Measurements from ENCODE around the gene PTPRR.

The PTPRR gene

DNA sequence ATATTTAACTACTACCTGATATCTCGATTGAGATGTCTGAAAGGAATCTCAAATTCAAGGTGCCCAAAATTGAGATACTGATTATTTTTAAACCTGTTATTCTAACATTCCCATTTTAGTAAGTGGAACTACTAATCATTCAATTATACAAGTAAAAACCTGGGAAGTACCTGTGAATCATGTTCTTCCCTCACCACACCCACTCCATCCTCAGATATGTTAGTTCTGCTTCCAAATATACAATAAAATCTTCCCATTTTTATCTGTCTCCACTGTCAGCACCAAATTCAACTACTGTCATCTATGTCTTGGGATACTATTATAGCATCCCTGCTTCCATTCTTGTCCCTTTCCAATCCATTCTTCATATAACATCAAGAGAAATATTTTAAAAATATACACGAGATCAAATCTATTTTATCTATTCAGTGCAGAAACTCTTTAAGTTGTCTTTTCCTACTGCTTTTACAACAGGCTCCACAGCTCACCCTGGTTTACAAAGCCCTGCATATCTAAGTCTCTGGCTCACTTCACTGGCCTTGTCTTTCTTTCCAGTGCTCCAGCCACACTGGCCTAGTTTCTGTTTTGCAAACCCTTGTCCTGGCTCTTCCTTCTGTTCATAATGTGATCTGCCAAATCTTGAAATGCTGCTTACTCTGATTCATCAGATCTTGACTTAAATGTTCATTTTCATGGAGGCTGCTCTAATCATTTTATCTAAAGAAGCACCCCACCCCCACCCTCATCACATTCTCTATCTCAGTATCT lies 122.3 kb downstream of the PTPRR start:
- no peak for DNase-seq (ENCODE audit: low read depth in 2 of 2, low spot score in 1 of 2)

DNA sequence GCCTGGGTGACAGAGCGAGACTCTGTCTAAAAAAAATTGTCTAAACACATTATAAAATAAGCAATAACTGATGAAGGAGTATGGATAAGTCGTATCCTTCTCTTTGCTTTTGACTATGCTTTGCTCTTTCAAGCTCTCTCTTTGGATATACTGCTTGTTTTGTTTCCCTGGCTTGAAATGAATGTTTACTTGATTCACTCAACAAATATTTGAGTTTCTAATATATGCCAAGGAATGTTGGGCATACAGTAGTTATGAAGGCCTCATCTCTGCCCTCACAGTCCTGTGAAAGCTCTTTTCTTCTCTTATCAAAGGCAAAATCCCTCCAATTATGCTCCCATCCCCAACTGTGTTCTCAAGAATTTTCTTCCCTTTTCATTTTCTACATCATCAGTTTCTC lies 123.5 kb downstream of the PTPRR start:
- DNase-seq (ENCODE audit: low read depth in 2 of 2, low spot score in 1 of 2), result no peak

GRCh38 chr12:70795608-70796007 lies 124.9 kb downstream of the PTPRR start:
- DNase-seq (ENCODE audit: low read depth in 2 of 2, low spot score in 1 of 2), result no peak

- no peak for DNase-seq (ENCODE audit: low read depth in 2 of 2, low spot score in 1 of 2)
Measured at GRCh38 chr12:70794131-70794530, 126.4 kb downstream of the PTPRR start.

GRCh38 chr12:70788774-70789173 lies 131.8 kb downstream of the PTPRR start:
- no peak for DNase-seq (ENCODE audit: low read depth in 2 of 2, low spot score in 1 of 2)

DNA sequence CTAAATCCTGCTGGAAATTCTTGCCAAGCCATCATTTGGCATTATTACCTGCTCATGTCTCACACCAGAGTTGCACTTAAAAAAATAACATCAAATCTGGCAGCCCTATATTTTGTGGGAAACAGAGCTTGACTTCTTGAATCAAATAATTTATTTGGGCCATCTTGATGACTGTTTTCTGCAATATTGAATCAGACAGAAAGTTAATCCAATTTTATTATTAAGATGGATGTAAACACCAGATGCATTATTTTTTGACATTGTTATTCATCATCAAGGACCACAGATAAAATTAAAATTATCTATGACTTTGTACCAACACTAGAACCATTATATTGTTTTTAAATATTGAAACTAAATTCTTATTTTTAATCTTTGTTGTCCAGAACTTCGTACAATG lies 132.9 kb downstream of the PTPRR start:
- DNase-seq (ENCODE audit: low read depth in 2 of 2, low spot score in 1 of 2), result no peak

DNA sequence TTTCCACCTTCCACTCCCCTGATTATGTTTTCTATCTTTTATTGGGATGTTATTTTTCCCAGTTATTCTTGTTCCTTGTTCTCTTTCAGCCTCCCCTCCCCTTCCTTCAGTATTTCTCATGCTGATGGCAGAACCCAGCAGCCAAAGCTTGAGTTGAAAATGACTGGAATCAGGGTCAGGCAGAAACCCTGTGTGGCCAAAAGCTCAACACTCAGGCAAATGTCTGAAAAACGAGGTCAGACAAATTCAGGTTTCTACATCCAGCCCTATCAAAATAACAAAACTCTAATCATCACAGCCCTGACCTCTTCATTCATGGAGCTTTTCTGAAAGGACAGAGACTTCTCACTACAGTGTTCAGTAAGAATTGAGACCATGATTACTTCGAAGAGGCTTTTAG lies 134.6 kb downstream of the PTPRR start:
- DNase-seq (ENCODE audit: low read depth in 2 of 2, low spot score in 1 of 2), result no peak

GRCh38 chr12:70784042-70784668 lies 136.4 kb downstream of the PTPRR start:
- DNase-seq (ENCODE audit: low read depth in 2 of 2, low spot score in 1 of 2), result no peak

DNA sequence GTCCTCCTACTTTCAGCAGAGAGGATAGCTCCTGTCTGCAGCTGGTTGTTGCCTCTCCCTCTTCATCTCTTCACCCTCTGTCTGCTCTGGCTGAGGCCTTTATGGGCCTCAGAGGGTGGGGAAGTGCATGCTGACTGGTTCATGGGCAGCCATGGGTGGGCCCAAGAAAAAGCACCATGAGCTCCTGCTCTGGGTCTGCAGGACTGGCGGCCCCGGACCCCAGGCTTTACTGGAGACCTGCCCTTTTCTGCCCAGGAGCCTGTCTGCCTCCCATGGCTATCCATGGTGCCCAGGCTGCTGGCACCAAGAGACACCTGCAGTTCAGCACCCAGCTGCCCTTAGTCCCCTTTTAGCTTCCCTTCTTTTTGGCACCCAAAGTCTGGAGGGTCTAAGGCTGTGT lies 137.1 kb downstream of the PTPRR start:
- DNase-seq (ENCODE audit: low read depth in 2 of 2, low spot score in 1 of 2), result no peak

DNA sequence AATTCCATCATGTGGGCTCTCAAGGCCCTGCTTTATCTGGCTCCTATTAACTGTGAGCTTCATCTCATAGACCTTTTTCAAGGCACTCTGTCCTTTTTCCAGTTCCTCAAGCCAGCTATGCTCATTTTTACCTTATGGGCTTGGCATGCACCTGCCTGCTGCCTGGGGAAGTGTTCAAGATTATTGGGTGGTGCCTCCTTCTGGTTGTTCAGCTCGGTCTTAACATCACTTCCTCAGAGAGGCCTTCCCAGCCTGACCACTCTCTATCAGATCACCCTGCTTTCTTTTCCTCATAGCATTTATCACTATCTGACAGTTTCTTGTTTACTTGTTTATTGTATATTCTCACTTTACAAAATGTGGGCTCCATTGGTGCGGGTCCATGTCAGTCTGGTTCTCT lies 141.3 kb downstream of the PTPRR start:
- DNase-seq (ENCODE audit: low read depth in 2 of 2, low spot score in 1 of 2), result no peak

DNA sequence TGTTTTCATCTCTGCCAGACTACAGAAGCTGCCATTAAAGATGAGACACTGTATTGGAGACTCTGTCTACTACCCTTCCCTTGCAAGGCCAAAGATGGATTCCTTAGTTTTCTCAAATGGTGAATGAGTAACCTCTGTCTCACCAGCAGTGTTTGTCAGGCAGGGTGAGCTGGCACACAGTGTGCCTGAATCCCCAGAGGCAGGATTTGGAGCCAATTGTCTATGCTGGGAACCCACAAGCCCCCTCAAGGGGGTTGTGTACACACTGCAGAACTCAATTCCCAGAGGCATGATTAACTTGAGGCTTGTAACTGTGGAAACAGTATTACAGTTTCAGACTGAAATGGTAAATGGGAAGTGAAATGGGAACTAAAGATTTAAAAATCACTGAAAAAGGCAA lies 146.5 kb downstream of the PTPRR start:
- DNase-seq (ENCODE audit: low read depth in 2 of 2, low spot score in 1 of 2), result no peak

GRCh38 chr12:70772836-70773235 lies 147.7 kb downstream of the PTPRR start:
- no peak for DNase-seq (ENCODE audit: low read depth in 2 of 2, low spot score in 1 of 2)

DNA sequence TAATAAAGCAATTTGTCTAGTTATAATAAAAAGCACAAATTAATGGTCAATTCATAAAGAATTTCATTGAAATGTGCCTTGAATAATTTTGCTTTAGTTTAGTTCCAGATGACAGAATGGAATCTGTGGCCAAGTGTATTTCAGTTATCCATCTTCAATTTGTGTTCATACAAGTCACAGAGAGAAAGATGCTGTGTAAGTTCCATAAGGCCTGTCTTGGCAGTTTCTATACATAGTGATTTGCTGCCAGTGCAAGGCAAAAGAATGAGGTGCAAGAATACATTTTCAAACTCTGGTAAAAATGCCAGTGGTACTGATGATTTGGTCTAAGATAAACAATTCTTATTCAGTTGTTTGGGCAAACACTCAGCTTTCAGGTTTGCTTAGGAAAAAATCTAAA lies 149.0 kb downstream of the PTPRR start:
- DNase-seq (ENCODE audit: low read depth in 2 of 2, low spot score in 1 of 2), result no peak

GRCh38 chr12:70763666-70764065 lies 156.9 kb downstream of the PTPRR start:
- no peak for DNase-seq (ENCODE audit: low read depth in 2 of 2, low spot score in 1 of 2)

DNA sequence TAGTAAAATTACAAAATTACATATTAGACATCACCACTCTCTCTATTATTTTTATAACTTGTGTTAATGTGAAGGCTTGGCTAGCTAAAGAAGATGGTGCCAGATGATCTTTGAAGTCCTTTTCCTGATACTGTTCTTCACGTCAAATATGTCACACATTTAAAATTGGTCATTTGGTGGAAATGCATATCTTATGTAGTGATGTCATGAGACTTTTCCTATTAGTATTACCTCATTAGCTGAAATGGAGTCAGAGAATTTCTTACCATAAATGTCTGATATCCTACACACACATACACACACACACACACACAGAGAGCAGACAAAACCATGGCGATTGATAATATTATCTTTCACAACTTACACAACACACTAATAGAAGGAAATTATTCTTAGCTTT lies 158.5 kb downstream of the PTPRR start:
- DNase-seq (ENCODE audit: low read depth in 2 of 2, low spot score in 1 of 2), result no peak

DNA sequence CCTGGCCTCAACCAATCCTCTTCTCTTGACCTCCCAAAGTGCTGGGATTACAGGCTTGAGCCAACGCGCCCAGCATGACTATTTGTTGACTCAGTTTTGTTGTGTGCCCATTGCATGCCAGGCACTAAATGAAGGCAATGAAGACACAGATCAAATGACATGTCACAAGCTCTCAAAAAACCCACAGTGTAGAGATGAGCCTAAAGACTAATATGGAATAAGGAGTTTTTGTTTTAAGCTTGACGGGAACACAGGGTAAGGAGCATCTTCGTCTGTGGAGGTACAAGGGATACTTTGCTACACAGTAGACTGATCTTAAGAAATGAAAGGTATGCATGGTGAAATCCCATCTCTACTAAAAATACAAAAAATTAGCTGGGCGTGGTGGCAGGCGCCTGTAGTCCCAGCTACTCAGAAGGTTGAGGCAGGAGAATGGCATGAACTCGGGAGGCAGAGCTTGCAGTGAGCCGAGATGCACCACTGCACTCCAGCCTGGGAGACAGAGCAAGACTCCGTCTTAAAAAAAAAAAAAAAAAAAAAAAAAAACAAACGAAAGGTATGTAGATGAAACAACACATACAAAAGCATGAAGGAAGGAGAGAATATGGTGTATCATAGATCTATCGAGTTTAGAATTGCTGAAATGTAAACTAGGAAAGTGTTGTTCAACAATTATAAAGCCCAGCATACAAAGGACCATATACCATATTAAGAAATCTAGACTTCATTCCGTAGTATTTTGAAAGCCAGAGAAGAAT lies 161.2 kb downstream of the PTPRR start:
- no peak for DNase-seq (ENCODE audit: low read depth in 2 of 2, low spot score in 1 of 2)

- DNase-seq (ENCODE audit: low read depth in 2 of 2, low spot score in 1 of 2), result no peak
Measured at GRCh38 chr12:70758494-70758845, 162.1 kb downstream of the PTPRR start.

- DNase-seq (ENCODE audit: low read depth in 2 of 2, low spot score in 1 of 2), result no peak
Measured at GRCh38 chr12:70757830-70758493, 162.6 kb downstream of the PTPRR start.

GRCh38 chr12:70756791-70757190 lies 163.7 kb downstream of the PTPRR start:
- DNase-seq (ENCODE audit: low read depth in 2 of 2, low spot score in 1 of 2), result no peak

- DNase-seq (ENCODE audit: low read depth in 2 of 2, low spot score in 1 of 2), result no peak
Measured at GRCh38 chr12:70756118-70756517, 164.4 kb downstream of the PTPRR start.

- no peak for DNase-seq (ENCODE audit: low read depth in 2 of 2, low spot score in 1 of 2)
Measured at GRCh38 chr12:70754330-70754741, 166.2 kb downstream of the PTPRR start.

DNA sequence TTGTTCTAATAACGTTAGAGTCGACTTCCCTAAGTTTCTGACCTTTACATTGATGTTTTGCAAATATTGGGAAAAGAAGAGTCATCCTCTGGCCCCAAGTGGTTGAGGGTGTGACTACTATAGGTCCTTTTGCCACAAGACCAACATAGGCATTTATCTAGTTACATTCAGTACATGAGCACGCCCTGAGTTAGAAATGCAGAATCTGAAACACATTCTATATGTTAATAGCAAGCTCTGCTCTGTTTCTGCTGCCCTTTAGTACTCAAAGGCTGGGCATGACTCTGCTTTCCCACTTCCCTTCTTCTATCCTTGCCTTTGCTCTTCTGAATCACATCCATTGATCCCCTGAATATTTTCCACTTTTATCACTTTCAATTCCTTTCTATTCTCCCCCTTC lies 168.2 kb downstream of the PTPRR start:
- no peak for DNase-seq (ENCODE audit: low read depth in 2 of 2, low spot score in 1 of 2)
